Adrenal gland (tissue), 5 donors: ENCODE measurements around the gene FANCI.

Experiments used
- CTCF ChIP-seq, 6 experiments: fragments of 450-650 bp in 4 of 6; fragments of 200-600 bp in 2 of 6; sonication (generic) in 1 of 6; IDR thresholded peaks; 1 replicate in 5 of 6; 2 replicates in 1 of 6; pipeline versions ENCODE4 v1.5.1 to v1.8.0; 2016 to 2021; ENCODE audit warnings: antibody characterized with exemption in 6 of 6, mild to moderate bottlenecking in 2 of 6, moderate library complexity in 1 of 6
- POLR2A ChIP-seq, 2 donors: fragments of 450-650 bp; IDR thresholded peaks; one replicate each; pipeline ENCODE4 v1.6.1; 2017; ENCODE audit warnings: antibody characterized with exemption in 2 of 2, mild to moderate bottlenecking in 2 of 2, moderate library complexity in 1 of 2
- donor health status: DM: no; HTN: no; CAD: no.

- TF ChIP-seq CTCF (IDR thresholded peaks at IDR 0.05) (no peak), POLR2A (IDR thresholded peaks at IDR 0.05) (no peak)
These were observed 102.9 kb downstream of the FANCI start for GRCh38 chr15:89346516-89347231.
